Peyer's patch (tissue), 4 donors: ENCODE results near the gene CDCA3. TPM values are rescaled to one million over a fixed set of nuclear protein-coding genes. Genes with fewer than 3 reads are reported as not detected.

Source experiments
- DNase-seq, 3 donors: peaks; one replicate each; pipeline ENCODE4 v3.0.0-alpha.2; 2017 to 2019
- H3K27ac ChIP-seq, 4 donors: fragments of 200-600 bp; sonication (generic); one replicate each; pipeline ENCODE4 v1.5.1; 2016 to 2019
- H3K27me3 ChIP-seq, 2 donors: fragments of 200-600 bp; sonication (generic); one replicate each; pipeline ENCODE4 v1.5.1; 2019
- H3K36me3 ChIP-seq, 3 donors: fragments of 200-600 bp; sonication (generic); one replicate each; pipeline ENCODE4 v1.5.1; 2016 to 2019
- H3K4me1 ChIP-seq, 4 donors: fragments of 200-600 bp; sonication (generic); one replicate each; pipeline ENCODE4 v1.5.1; 2016 to 2019
- H3K4me3 ChIP-seq, 4 donors: fragments of 200-600 bp; sonication (generic); 1 replicate in 3 of 4; 2 replicates in 1 of 4; pipeline ENCODE4 v1.5.1; 2016 to 2019; ENCODE audit warnings: mild to moderate bottlenecking in 1 of 4
- H3K9me3 ChIP-seq, 4 donors: fragments of 200-600 bp; sonication (generic); one replicate each; pipeline ENCODE4 v1.5.1; 2016 to 2019; ENCODE audit warnings: mild to moderate bottlenecking in 1 of 4
- POLR2A ChIP-seq, 2 donors: fragments of 450-650 bp; IDR thresholded peaks; one replicate each; pipeline ENCODE4 v1.5.1; 2017; ENCODE audit warnings: antibody characterized with exemption in 2 of 2, mild to moderate bottlenecking in 2 of 2, moderate library complexity in 2 of 2
- total RNA-seq, 4 donors: library from RNA; depleted of rRNA; stranded (reverse); fragments of >200 nt; gene quantifications; one replicate each; pipeline ENCODE4 v1.1.0, GENCODE V29; 2016
- TF ChIP-seq, protein P1 (sequence below), 6 experiments: fragments of 450-650 bp in 4 of 6; fragments of 200-600 bp in 2 of 6; sonication (generic) in 1 of 6; IDR thresholded peaks; one replicate each; pipeline ENCODE4 v1.5.1; 2017 to 2019; ENCODE audit warnings: antibody characterized with exemption in 6 of 6, mild to moderate bottlenecking in 3 of 6, moderate library complexity in 1 of 6

The CDCA3 gene
- total RNA-seq, 4 donors from 2014 or later = 44.2 to 51.2 (median 46.3) TPM

DNA sequence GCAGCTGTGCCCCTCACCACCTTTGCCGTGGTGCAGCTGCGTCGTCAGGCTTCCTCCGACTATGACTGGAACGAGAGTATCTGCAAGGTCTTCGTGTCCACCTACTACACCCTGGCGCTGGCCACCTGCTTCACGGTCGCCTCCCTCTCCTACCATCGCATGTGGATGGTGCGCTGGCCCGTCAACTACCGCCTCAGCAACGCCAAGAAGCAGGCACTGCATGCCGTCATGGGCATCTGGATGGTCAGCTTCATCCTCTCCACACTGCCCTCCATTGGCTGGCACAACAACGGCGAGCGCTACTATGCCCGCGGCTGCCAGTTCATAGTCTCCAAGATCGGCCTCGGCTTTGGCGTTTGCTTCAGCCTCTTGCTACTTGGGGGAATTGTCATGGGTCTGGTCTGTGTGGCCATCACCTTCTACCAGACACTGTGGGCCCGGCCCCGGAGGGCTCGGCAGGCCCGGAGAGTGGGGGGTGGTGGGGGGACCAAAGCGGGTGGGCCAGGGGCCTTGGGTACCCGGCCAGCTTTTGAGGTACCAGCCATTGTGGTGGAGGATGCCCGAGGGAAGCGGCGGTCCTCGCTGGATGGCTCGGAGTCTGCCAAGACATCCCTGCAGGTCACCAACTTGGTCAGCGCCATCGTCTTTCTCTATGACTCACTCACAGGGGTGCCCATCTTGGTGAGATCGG, 26.9 kb downstream of the CDCA3 start:
- Histone ChIP-seq H3K4me3 (no peak overlapping the region), H3K27me3 (no peaks in the 10 kb centered on the region), H3K27ac (no peak overlapping the region), H3K4me1 (peaks cover 0 to 13% (median 6%) of the 10 kb centered on the region in 4 donors), H3K9me3 (no peaks in the 10 kb centered on the region), H3K36me3 (no peaks in the 10 kb centered on the region)
- TF ChIP-seq POLR2A (IDR thresholded peaks at IDR 0.05) = no peak
- TF ChIP-seq, protein P1, sequence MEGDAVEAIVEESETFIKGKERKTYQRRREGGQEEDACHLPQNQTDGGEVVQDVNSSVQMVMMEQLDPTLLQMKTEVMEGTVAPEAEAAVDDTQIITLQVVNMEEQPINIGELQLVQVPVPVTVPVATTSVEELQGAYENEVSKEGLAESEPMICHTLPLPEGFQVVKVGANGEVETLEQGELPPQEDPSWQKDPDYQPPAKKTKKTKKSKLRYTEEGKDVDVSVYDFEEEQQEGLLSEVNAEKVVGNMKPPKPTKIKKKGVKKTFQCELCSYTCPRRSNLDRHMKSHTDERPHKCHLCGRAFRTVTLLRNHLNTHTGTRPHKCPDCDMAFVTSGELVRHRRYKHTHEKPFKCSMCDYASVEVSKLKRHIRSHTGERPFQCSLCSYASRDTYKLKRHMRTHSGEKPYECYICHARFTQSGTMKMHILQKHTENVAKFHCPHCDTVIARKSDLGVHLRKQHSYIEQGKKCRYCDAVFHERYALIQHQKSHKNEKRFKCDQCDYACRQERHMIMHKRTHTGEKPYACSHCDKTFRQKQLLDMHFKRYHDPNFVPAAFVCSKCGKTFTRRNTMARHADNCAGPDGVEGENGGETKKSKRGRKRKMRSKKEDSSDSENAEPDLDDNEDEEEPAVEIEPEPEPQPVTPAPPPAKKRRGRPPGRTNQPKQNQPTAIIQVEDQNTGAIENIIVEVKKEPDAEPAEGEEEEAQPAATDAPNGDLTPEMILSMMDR (IDR thresholded peaks at IDR 0.05) = no peak
- peak in 1 of 3 donors; percentile 43 for DNase-seq

DNA sequence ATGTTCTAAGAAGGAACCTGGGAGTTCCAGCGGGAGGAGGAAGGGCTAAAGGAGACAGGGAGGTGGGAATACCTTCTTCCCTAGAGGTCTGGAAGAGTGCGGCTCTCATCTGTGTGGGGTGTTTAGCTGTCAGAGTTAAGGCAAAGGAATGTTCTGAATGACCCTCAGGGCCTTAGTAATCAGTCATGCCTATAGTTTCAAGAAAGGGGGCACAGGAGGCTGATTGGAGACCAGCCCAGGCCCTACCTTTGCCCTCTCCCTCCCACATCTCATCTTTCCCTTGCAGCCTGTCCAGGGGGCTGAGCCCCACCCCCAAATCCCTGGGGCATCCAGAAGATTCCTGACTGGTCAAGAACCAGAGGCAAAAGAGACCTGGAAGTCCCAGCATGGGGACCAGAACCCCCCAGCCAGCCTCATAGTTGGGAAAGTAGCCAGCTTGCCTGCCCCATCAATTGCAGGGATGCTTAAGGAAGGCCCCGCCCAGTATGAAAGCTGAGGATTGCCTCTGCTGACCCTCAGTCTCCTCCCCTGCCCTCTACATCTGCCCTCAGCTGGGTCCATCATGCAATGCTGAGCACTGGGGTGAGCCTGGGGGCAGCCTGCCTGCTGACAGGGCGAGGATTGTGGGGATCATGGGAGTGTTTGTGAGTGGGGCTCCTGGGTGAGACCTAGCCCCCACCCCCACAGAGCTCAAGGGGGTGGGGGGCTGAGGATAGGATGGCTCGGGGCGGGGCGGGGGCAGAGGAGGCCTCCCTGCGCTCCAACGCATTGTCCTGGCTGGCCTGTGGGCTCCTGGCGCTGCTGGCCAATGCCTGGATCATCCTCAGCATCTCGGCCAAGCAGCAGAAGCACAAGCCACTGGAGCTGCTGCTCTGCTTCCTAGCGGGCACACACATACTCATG, 27.7 kb downstream of the CDCA3 start:
- Histone ChIP-seq H3K27ac (no peak overlapping the region), H3K4me1 (peaks cover 0 to 12% (median 3%) of the 10 kb centered on the region in 4 donors), H3K27me3 (no peaks in the 10 kb centered on the region), H3K4me3 (no peak overlapping the region), H3K9me3 (no peaks in the 10 kb centered on the region), H3K36me3 (no peaks in the 10 kb centered on the region)
- TF ChIP-seq, protein P1 (IDR thresholded peaks at IDR 0.05) = no peak
- TF ChIP-seq POLR2A (IDR thresholded peaks at IDR 0.05) = no peak
- DNase-seq = no peak

DNA sequence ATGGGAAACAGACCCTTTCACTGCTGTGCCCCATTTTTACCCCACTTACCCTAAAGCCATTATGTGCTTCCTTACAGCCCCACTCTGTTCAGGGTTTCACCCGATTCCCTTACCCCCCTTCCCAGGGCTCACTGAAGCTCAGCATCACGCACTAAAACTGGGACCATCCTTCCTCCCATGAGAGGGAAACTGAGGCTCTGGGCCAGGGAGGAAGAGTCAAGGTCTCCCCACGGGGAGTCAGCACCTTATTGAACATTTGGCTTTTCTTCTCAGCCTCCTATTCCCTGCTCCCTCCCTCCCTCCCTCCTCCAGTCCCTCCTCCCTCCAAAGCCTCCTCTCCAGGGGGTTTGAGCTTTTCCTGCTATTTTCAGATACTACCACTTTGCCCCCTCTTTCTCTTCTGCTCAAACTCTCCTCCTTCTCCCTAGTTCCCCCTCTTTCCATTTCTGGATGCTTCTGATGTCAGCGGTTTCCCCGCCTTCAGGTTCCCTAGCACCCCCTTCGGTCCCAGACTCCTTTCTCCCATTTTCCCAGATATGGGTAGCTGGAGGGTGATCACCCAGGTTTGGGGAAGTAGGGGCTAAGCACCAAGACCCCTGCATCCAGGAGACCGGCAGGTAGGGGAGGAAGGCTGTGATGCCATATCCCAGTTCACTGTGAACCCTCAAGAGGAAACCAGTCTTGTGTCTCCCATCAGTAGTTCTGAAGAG, 28.5 kb downstream of the CDCA3 start:
- no peak for TF ChIP-seq POLR2A (IDR thresholded peaks at IDR 0.05)
- TF ChIP-seq, protein P1 (IDR thresholded peaks at IDR 0.05) = no peak
- Histone ChIP-seq H3K27me3 (no peaks in the 10 kb centered on the region), H3K36me3 (no peaks in the 10 kb centered on the region), H3K9me3 (no peaks in the 10 kb centered on the region), H3K4me1 (peaks cover 0 to 8% (median 0%) of the 10 kb centered on the region in 4 donors), H3K27ac (no peak overlapping the region), H3K4me3 (peak overlapping the region in 2 of 4 donors; percentile 29 to 52)
- no peak for DNase-seq

DNA sequence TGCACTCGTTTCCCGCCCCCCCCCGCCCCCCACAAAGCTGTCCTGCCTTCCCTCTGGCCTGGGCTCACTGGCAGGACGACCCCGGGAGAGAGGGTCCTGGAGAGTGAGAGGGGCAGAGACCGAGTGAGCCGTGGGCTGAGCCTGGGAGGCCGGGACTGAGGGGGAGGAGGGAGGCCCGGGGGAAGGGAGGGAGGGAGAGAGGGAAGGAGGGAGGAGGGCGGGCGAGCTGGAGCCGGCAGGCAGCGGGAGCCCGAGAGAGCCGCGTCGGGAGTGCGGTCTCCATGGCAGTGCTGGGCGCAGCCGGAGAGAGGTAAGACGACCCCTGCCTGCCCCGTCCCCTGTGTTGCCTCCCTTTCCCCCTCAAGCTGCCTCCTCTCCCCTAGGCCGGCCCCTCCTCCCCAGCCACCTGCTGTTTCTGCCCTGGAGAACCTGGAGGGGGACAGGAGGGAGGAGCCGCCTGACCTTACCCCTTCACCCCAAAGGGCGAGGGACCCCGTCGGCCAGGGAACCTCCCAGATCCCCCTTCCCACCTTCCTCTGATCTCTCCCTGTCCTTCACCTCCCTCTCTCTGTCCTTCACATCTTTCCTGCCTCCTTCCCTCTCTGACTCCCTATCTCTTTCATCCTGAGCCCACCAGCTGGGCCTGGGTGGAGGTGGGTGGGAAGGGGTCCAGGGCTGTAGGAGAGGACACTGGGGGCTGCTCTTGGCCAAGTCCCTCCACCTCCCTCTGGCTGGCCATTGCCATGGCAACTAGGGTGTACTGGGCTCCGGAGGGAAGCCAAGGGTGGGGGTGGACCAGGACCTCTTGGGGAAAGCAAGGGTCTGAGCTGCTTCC, 29.3 kb downstream of the CDCA3 start, which contains the start of gene GPR162:
TSS of gene GPR162 (plus strand) at position 231 of the 835 bp plus-strand sequence. CDS start 2,078 bp downstream, outside the sequence.
- no peaks in the 10 kb centered on the region for H3K27me3 ChIP-seq
- TF ChIP-seq POLR2A (IDR thresholded peaks at IDR 0.05) = no peak
- TF ChIP-seq, protein P1 (IDR thresholded peaks at IDR 0.05) = no peak

More for the DNA sequence above, 29.3 kb downstream of the CDCA3 start, which contains the start of gene GPR162:
- H3K36me3 ChIP-seq = no peaks in the 10 kb centered on the region
- peaks cover 0 to under 1% (median 0%) of the 10 kb centered on the region in 4 donors for H3K4me1 ChIP-seq
- H3K9me3 ChIP-seq = no peaks in the 10 kb centered on the region
- peak in 2 of 3 donors; percentile 54 to 56 for DNase-seq
- H3K4me3 ChIP-seq = peak within 1 kb of the TSS; percentile 24 to 53 (median 40)
- H3K27ac ChIP-seq = peak within 1 kb of the TSS in 3 of 4 donors; percentile 17 to 76 (median 70)
